CD4-positive, alpha-beta T cell treated with Interferon alpha-2 for 1 hour (primary cell): ENCODE results near the gene SETDB2.

Experiments used
- DNase-seq, 2 donors: peaks; one replicate each; pipeline ENCODE4 v3.0.0-alpha.2; 2020 to 2022

SETDB2 gene

GRCh38 chr13:49472186-49472585, 28.1 kb downstream of the SETDB2 start:
- no peak for DNase-seq

- no peak for DNase-seq
These were observed 32.5 kb downstream of the SETDB2 start for GRCh38 chr13:49476529-49476928.

GRCh38 chr13:49481788-49482187, 37.7 kb downstream of the SETDB2 start:
- no peak for DNase-seq

GRCh38 chr13:49488563-49488962, 44.5 kb downstream of the SETDB2 start:
- DNase-seq: no peak

GRCh38 chr13:49494645-49495044, 50.6 kb downstream of the SETDB2 start:
- DNase-seq: peak in 1 of 2 donors; percentile 24

GRCh38 chr13:49495783-49496762, 52.0 kb downstream of the SETDB2 start, which contains the start of gene PHF11:
Gene PHF11 (plus strand): TSS chr13:49495953. CDS start chr13:49496002, 49 bp downstream.
- DNase-seq: peak; percentile 95 to 96

- DNase-seq: peak; percentile 80 to 88
These were observed 52.8 kb downstream of the SETDB2 start for GRCh38 chr13:49496837-49497236.

- peak in 1 of 2 donors; percentile 46 for DNase-seq
These were observed 53.2 kb downstream of the SETDB2 start for GRCh38 chr13:49497272-49497671.

- DNase-seq: peak in 1 of 2 donors; percentile 81
These were observed 54.1 kb downstream of the SETDB2 start for GRCh38 chr13:49498206-49498605.

- peak in 1 of 2 donors; percentile 62 for DNase-seq
These were observed 56.0 kb downstream of the SETDB2 start for GRCh38 chr13:49499889-49500660.

GRCh38 chr13:49502954-49503353, 58.9 kb downstream of the SETDB2 start:
- no peak for DNase-seq

- DNase-seq: no peak
These were observed 59.9 kb downstream of the SETDB2 start for GRCh38 chr13:49503951-49504350.

GRCh38 chr13:49512578-49512977, 68.5 kb downstream of the SETDB2 start:
- no peak for DNase-seq

- no peak for DNase-seq
These were observed 72.4 kb downstream of the SETDB2 start for GRCh38 chr13:49516467-49516866.

- peak in 1 of 2 donors; percentile 23 for DNase-seq
These were observed 73.4 kb downstream of the SETDB2 start for GRCh38 chr13:49517461-49517860.

- no peak for DNase-seq
These were observed 77.2 kb downstream of the SETDB2 start for GRCh38 chr13:49521224-49521623.

- no peak for DNase-seq
These were observed 80.8 kb downstream of the SETDB2 start for GRCh38 chr13:49524740-49525501.

GRCh38 chr13:49527123-49527522, 83.0 kb downstream of the SETDB2 start:
- no peak for DNase-seq

- DNase-seq: no peak
These were observed 84.1 kb downstream of the SETDB2 start for GRCh38 chr13:49528161-49528560.

- peak; percentile 9 to 19 for DNase-seq
These were observed 86.4 kb downstream of the SETDB2 start for GRCh38 chr13:49530457-49530856.

- no peak for DNase-seq
These were observed 88.5 kb downstream of the SETDB2 start for GRCh38 chr13:49532593-49532992.

GRCh38 chr13:49533011-49533410, 88.9 kb downstream of the SETDB2 start:
- DNase-seq: no peak
